H9 (cell line): ENCODE measurements around the gene ARPC1B. TPM values are rescaled to one million over a fixed set of nuclear protein-coding genes. Genes with fewer than 3 reads are reported as not detected.

Experiments
- DNase-seq: peaks from one replicate; pipeline ENCODE4 v3.0.0-alpha.2; 2017
- H2AFZ ChIP-seq: one replicate; pipeline ENCODE4 v1.6.1; 2013; ENCODE audit warnings: mild to moderate bottlenecking, low read length, control low read depth, moderate library complexity
- H2AK5ac ChIP-seq: 2 replicates; pipeline ENCODE4 v1.6.1; 2013; ENCODE audit warnings: low read length, control low read depth, mixed read lengths; ENCODE audit not compliant: insufficient read length
- H2BK120ac ChIP-seq: one replicate; pipeline ENCODE4 v1.6.1; 2013; ENCODE audit warnings: low read depth, mild to moderate bottlenecking, low read length, control low read depth, inconsistent platforms; ENCODE audit not compliant: poor library complexity, severe bottlenecking
- H2BK12ac ChIP-seq: 2 replicates; pipeline ENCODE4 v1.6.1; 2013; ENCODE audit warnings: low read length, control low read depth, mixed read lengths, low read depth; ENCODE audit not compliant: insufficient read length
- H2BK15ac ChIP-seq: 2 replicates; pipeline ENCODE4 v1.6.1; 2013; ENCODE audit warnings: low read depth, low read length, control low read depth
- H2BK20ac ChIP-seq: one replicate; pipeline ENCODE4 v1.6.1; 2013; ENCODE audit warnings: low read depth, mild to moderate bottlenecking, low read length, control low read depth, inconsistent platforms; ENCODE audit not compliant: poor library complexity, severe bottlenecking
- H2BK5ac ChIP-seq: 2 replicates; pipeline ENCODE4 v1.6.1; 2013; ENCODE audit warnings: low read length, control low read depth, mixed read lengths; ENCODE audit not compliant: insufficient read length
- H3K14ac ChIP-seq: 2 replicates; pipeline ENCODE4 v1.6.1; 2013; ENCODE audit warnings: low read length, control low read depth; ENCODE audit not compliant: insufficient read depth
- H3K18ac ChIP-seq: 2 replicates; pipeline ENCODE4 v1.6.1; 2013; ENCODE audit warnings: low read depth, mild to moderate bottlenecking, mixed read lengths, low read length, control low read depth; ENCODE audit not compliant: insufficient read length
- H3K23ac ChIP-seq: 2 replicates; pipeline ENCODE4 v1.6.1; 2013; ENCODE audit warnings: low read length, control low read depth, mixed read lengths, low read depth; ENCODE audit not compliant: insufficient read length
- H3K23me2 ChIP-seq: 2 replicates; pipeline ENCODE4 v1.6.1; 2013; ENCODE audit warnings: low read depth, mild to moderate bottlenecking, mixed read lengths, low read length, control low read depth; ENCODE audit not compliant: insufficient read length, poor library complexity, severe bottlenecking
- H3K27ac ChIP-seq: 2 replicates; pipeline ENCODE4 v1.5.1; 2013; ENCODE audit warnings: low read length, control low read depth, mixed read lengths, low read depth; ENCODE audit not compliant: insufficient read length
- H3K27me3 ChIP-seq: 2 replicates; pipeline ENCODE4 v1.6.1; 2013; ENCODE audit warnings: low read length, control low read depth, inconsistent platforms; ENCODE audit not compliant: insufficient read depth
- H3K4ac ChIP-seq: 2 replicates; pipeline ENCODE4 v1.6.1; 2013; ENCODE audit warnings: low read depth, mild to moderate bottlenecking, control low read depth, inconsistent platforms, low read length, moderate library complexity
- H3K4me1 ChIP-seq: 2 replicates; pipeline ENCODE4 v1.6.1; 2013; ENCODE audit warnings: low read length, control low read depth, inconsistent platforms; ENCODE audit not compliant: insufficient read depth
- H3K4me2 ChIP-seq: 2 replicates; pipeline ENCODE4 v1.6.1; 2013; ENCODE audit warnings: low read length, control low read depth, mixed read lengths; ENCODE audit not compliant: insufficient read length, insufficient read depth
- H3K56ac ChIP-seq: 2 replicates; pipeline ENCODE4 v1.6.1; 2013; ENCODE audit warnings: low read depth, mild to moderate bottlenecking, mixed read lengths, low read length, control low read depth; ENCODE audit not compliant: insufficient read length
- H3K79me1 ChIP-seq: 2 replicates; pipeline ENCODE4 v1.6.1; 2013; ENCODE audit warnings: low read depth, mild to moderate bottlenecking, moderate library complexity, low read length, control low read depth, inconsistent platforms; ENCODE audit not compliant: insufficient read depth, poor library complexity, severe bottlenecking
- H3K79me2 ChIP-seq: 2 replicates; pipeline ENCODE4 v1.6.1; 2013; ENCODE audit warnings: low read length, control low read depth, inconsistent platforms; ENCODE audit not compliant: insufficient read depth
- H3K9ac ChIP-seq: 2 replicates; pipeline ENCODE4 v1.6.1; 2013; ENCODE audit warnings: low read length, control low read depth, mixed read lengths; ENCODE audit not compliant: insufficient read length; ENCODE audit errors: extremely low read depth
- H3K9me3 ChIP-seq: one replicate; pipeline ENCODE4 v1.6.1; 2013; ENCODE audit warnings: low read depth, low read length, inconsistent platforms; ENCODE audit not compliant: control insufficient read depth
- H3T11ph ChIP-seq: one replicate; pipeline ENCODE4 v1.6.1; 2013; ENCODE audit warnings: mild to moderate bottlenecking, low read length, control low read depth, inconsistent platforms
- H4K20me1 ChIP-seq: one replicate; pipeline ENCODE4 v1.6.1; 2013; ENCODE audit not compliant: control insufficient read depth, insufficient read length, insufficient read depth
- H4K5ac ChIP-seq: 2 replicates; pipeline ENCODE4 v1.6.1; 2013; ENCODE audit warnings: low read depth, mild to moderate bottlenecking, mixed read lengths, low read length, control low read depth; ENCODE audit not compliant: insufficient read length
- H4K8ac ChIP-seq: replicated peaks from 2 replicates; pipeline ENCODE4 v1.6.1; 2013; ENCODE audit warnings: low read length, control low read depth, mixed read lengths, low read depth; ENCODE audit not compliant: insufficient read length
- H4K91ac ChIP-seq: 2 replicates; pipeline ENCODE4 v1.6.1; 2013; ENCODE audit warnings: low read depth, mild to moderate bottlenecking, moderate library complexity, mixed read lengths, low read length, control low read depth; ENCODE audit not compliant: insufficient read length
- H3K27ac Mint-ChIP-seq, 3 experiments: 2 replicates in 2 of 3; 3 replicates in 1 of 3; pipeline ENCODE4 v1.8.0; 2020 to 2021; ENCODE audit warnings: mixed read lengths in 3 of 3, mild to moderate bottlenecking in 1 of 3, moderate library complexity in 1 of 3
- H3K27me3 Mint-ChIP-seq: 2 replicates; pipeline ENCODE4 v1.8.0; 2021; ENCODE audit warnings: low read depth, mild to moderate bottlenecking, moderate library complexity, mixed read lengths
- H3K36me3 Mint-ChIP-seq, 3 experiments: 2 replicates in 2 of 3; 3 replicates in 1 of 3; pipeline ENCODE4 v1.8.0; 2020 to 2021; ENCODE audit warnings: low read depth in 3 of 3, mixed read lengths in 3 of 3; ENCODE audit not compliant: insufficient read depth in 1 of 3
- H3K4me1 Mint-ChIP-seq, 2 experiments: 2 replicates each; pipeline ENCODE4 v1.8.0; 2020; ENCODE audit warnings: mixed read lengths in 2 of 2
- H3K4me3 Mint-ChIP-seq, 2 experiments: 2 replicates in 1 of 2; 3 replicates in 1 of 2; pipeline ENCODE4 v1.8.0; 2020 to 2021; ENCODE audit warnings: mild to moderate bottlenecking in 2 of 2, mixed read lengths in 2 of 2, moderate library complexity in 1 of 2
- H3K9me3 Mint-ChIP-seq, 2 experiments: 2 replicates in 1 of 2; 3 replicates in 1 of 2; pipeline ENCODE4 v1.8.0; 2020; ENCODE audit warnings: mild to moderate bottlenecking in 2 of 2, mixed read lengths in 2 of 2, moderate library complexity in 1 of 2
- CTCF ChIP-seq: fragments of 200-600 bp; sonication (generic); conservative IDR thresholded peaks from 3 replicates; pipeline ENCODE4 v1.8.0; 2021; ENCODE audit warnings: antibody characterized with exemption, mild to moderate bottlenecking
- WGBS: extraction: QIAGEN DNeasy Blood & Tissue Kit; methylation state at CpG from one replicate; pipeline ENCODE4 v1.1.7; 2013; ENCODE audit warnings: missing lambda C conversion rate, low lambda C conversion rate, mixed read lengths; ENCODE audit not compliant: insufficient read length; ENCODE audit errors: extremely low coverage; 5-methylcytosine and 5-hydroxymethylcytosine counted together
- total RNA-seq: library from RNA; stranded (reverse); gene quantifications from 2 replicates; pipeline ENCODE4 v1.2.1, GENCODE V29; 2021

ARPC1B gene
- total RNA-seq, 1 experiment from 2014 or later = 56.3 TPM

GRCh38 chr7:99340659-99341058, 33.9 kb upstream of the ARPC1B start:
- H3K18ac ChIP-seq = no peak overlapping the region
- H4K5ac ChIP-seq = no peak overlapping the region
- H3K4me1 Mint-ChIP-seq = no peaks in the 10 kb centered on the region
- no peaks in the 10 kb centered on the region for H3K4me1 ChIP-seq
- no peak overlapping the region for H2AK5ac ChIP-seq
- H2BK5ac ChIP-seq = no peak overlapping the region
- H3K9ac ChIP-seq = no peak overlapping the region
- H3K27ac ChIP-seq = no peak overlapping the region
- no peak overlapping the region for H3K27ac Mint-ChIP-seq
- no peaks in the 10 kb centered on the region for H3K79me1 ChIP-seq
- H3K27me3 Mint-ChIP-seq = no peaks in the 10 kb centered on the region
- H3K27me3 ChIP-seq = no peaks in the 10 kb centered on the region
- no peak overlapping the region for H2BK120ac ChIP-seq
- no peak for DNase-seq
- no peak overlapping the region for H4K91ac ChIP-seq
- no CpG with 5 or more reads among the region's 3 CpGs for WGBS
- H3K23me2 ChIP-seq = no peaks in the 10 kb centered on the region
- no peak for TF ChIP-seq CTCF
- no peak overlapping the region for H2AFZ ChIP-seq
- H3K4ac ChIP-seq = no peak overlapping the region
- no peaks in the 10 kb centered on the region for H3K9me3 ChIP-seq
- H3K56ac ChIP-seq = no peak overlapping the region
- no peak overlapping the region for H2BK20ac ChIP-seq
- peaks cover 13 to 69% (median 48%) of the 10 kb centered on the region in 3 experiments; a peak in 6 of 7 replicates for H3K36me3 Mint-ChIP-seq
- no peak overlapping the region for H2BK12ac ChIP-seq
- no peaks in the 10 kb centered on the region for H4K20me1 ChIP-seq
- H3T11ph ChIP-seq = no peak overlapping the region
- no peaks in the 10 kb centered on the region for H3K79me2 ChIP-seq
- H3K4me2 ChIP-seq = no peak overlapping the region
- H3K14ac ChIP-seq = no peak overlapping the region
- H3K23ac ChIP-seq = no peak overlapping the region
- no peak overlapping the region for H3K4me3 Mint-ChIP-seq
- H4K8ac ChIP-seq = no peak overlapping the region
- no peaks in the 10 kb centered on the region for H3K9me3 Mint-ChIP-seq
- no peak overlapping the region for H2BK15ac ChIP-seq
